GM12878 (cell line): ENCODE results near the gene ZNF474. TPM values are rescaled to one million over a fixed set of nuclear protein-coding genes. Genes with fewer than 3 reads are reported as not detected.

ENCODE experiments used
- ATAC-seq: fragments of 200-7000 bp; cut with Tn5 transposase; 3 replicates; pipeline ENCODE4 v1.9.1; 2020; ENCODE audit warnings: mild to moderate bottlenecking, moderate library complexity
- BruUV-seq: library from RNA; stranded (reverse); fragments of 400-500 nt; replicated peaks from 2 replicates; lab custom pipeline; 2021; lab: Mats Ljungman, UMichigan
- CTCF ChIA-PET: fragments of 300-600 bp; sonication (Branson Sonifier 250); formaldehyde crosslinking; extraction: SDS; loops from one replicate; lab custom pipeline; 2021; ENCODE audit warnings: inconsistent platforms; lab: Yijun Ruan, JAX
- POLR2A ChIA-PET: fragments of 350-600 bp; formaldehyde crosslinking; extraction: SDS; loops from one replicate; lab custom pipeline; 2021; ENCODE audit warnings: inconsistent platforms; lab: Charles Lee
- RAD21 ChIA-PET: fragments of 300-600 bp; sonication (Branson Sonifier 250); formaldehyde crosslinking; loops from one replicate; lab custom pipeline; 2023; ENCODE audit warnings: antibody characterized with exemption; ENCODE audit not compliant: unreplicated experiment; lab: Charles Lee
- SMC1A ChIA-PET: fragments of 300-600 bp; sonication (Branson Sonifier 250); formaldehyde crosslinking; loops from one replicate; lab custom pipeline; 2023; ENCODE audit not compliant: unreplicated experiment, uncharacterized antibody; lab: Charles Lee
- DNase-seq: peaks from one replicate; pipeline ENCODE4 v3.0.0-alpha.2; 2011; ENCODE audit warnings: low read depth, low spot score
- FAIRE-seq: peaks from 3 replicates; lab custom pipeline; 2011; peaks lifted over from hg19 to GRCh38; lab: Jason Lieb, UNC
- H2AFZ ChIP-seq: 2 replicates; pipeline ENCODE4 v1.6.0; 2011; ENCODE audit warnings: low read depth, low read length, control low read depth; ENCODE audit not compliant: control insufficient read depth
- H3K27ac ChIP-seq: 2 replicates; pipeline ENCODE4 v1.5.1; 2011; ENCODE audit warnings: control low read depth; ENCODE audit not compliant: control insufficient read depth, insufficient read depth
- H3K27me3 ChIP-seq, 2 experiments: replicated peaks in 1 of 2; 2 replicates each; pipeline versions ENCODE4 v1.6.0 to v1.6.1; 2011; ENCODE audit warnings: low read length in 1 of 2; ENCODE audit not compliant: control insufficient read depth in 2 of 2, insufficient read depth in 2 of 2
- H3K36me3 ChIP-seq, 2 experiments: 2 replicates each; pipeline ENCODE4 v1.5.1; 2011; ENCODE audit warnings: low read length in 1 of 2; ENCODE audit not compliant: control insufficient read depth in 2 of 2, insufficient read depth in 2 of 2
- H3K4me1 ChIP-seq: 2 replicates; pipeline ENCODE4 v1.6.1; 2011; ENCODE audit warnings: mild to moderate bottlenecking, low read length, moderate library complexity, mixed read lengths; ENCODE audit not compliant: control insufficient read depth, insufficient read depth
- H3K4me2 ChIP-seq: 2 replicates; pipeline ENCODE4 v1.6.0; 2011; ENCODE audit warnings: control low read depth; ENCODE audit not compliant: control insufficient read depth, insufficient read depth
- H3K4me3 ChIP-seq: fragments of 200-600 bp; sonication (generic); 2 replicates; pipeline ENCODE4 v1.5.1; 2016
- H3K79me2 ChIP-seq: 2 replicates; pipeline ENCODE4 v1.6.0; 2011; ENCODE audit warnings: low read length; ENCODE audit not compliant: control insufficient read depth, insufficient read depth
- H3K9ac ChIP-seq: 2 replicates; pipeline ENCODE4 v1.8.0; 2011; ENCODE audit warnings: low read length, control low read depth, mixed read lengths; ENCODE audit not compliant: control insufficient read depth, insufficient read depth
- H3K9me3 ChIP-seq: replicated peaks from 3 replicates; pipeline ENCODE4 v1.5.1; 2011; ENCODE audit warnings: mild to moderate bottlenecking, low read length; ENCODE audit not compliant: control insufficient read depth, insufficient read depth
- H4K20me1 ChIP-seq: 2 replicates; pipeline ENCODE4 v1.6.0; 2011; ENCODE audit not compliant: control insufficient read depth, insufficient read depth
- BCLAF1 ChIP-seq: fragments of 450-650 bp; IDR thresholded peaks from 2 replicates; pipeline ENCODE4 v1.6.1; 2017; ENCODE audit warnings: antibody characterized with exemption, mild to moderate bottlenecking, moderate library complexity
- EED ChIP-seq: sonication (generic); IDR thresholded peaks from 2 replicates; pipeline ENCODE4 v1.6.1; 2016; ENCODE audit warnings: antibody characterized with exemption, low read depth
- LARP7 ChIP-seq: fragments of 450-650 bp; IDR thresholded peaks from 2 replicates; pipeline ENCODE4 v1.6.1; 2017; ENCODE audit warnings: mild to moderate bottlenecking
- MYB ChIP-seq: fragments of 150-350 bp; IDR thresholded peaks from 2 replicates; pipeline ENCODE4 v1.6.1; 2014; ENCODE audit warnings: mild to moderate bottlenecking, low read depth, low read length, borderline replicate concordance
- NFYB ChIP-seq: IDR thresholded peaks from 2 replicates; pipeline ENCODE4 v1.6.1; 2011; ENCODE audit warnings: low read depth, mild to moderate bottlenecking, low read length, improper control_type of control experiment, moderate library complexity; ENCODE audit not compliant: insufficient read depth
- NRF1 ChIP-seq: conservative IDR thresholded peaks from 2 replicates; pipeline ENCODE4 v1.6.1; 2011; ENCODE audit warnings: mild to moderate bottlenecking, low read depth, low read length, improper control_type of control experiment
- RAD51 ChIP-seq: fragments of 450-650 bp; IDR thresholded peaks from 2 replicates; pipeline ENCODE4 v1.6.1; 2016; ENCODE audit warnings: moderate library complexity, mild to moderate bottlenecking, inconsistent platforms
- SKIL ChIP-seq: fragments of 450-650 bp; IDR thresholded peaks from 2 replicates; pipeline ENCODE4 v1.6.1; 2017; ENCODE audit warnings: mild to moderate bottlenecking, low read depth, inconsistent platforms; ENCODE audit not compliant: poor library complexity, severe bottlenecking
- STAT1 ChIP-seq: fragments of 450-650 bp; conservative IDR thresholded peaks from 2 replicates; pipeline ENCODE4 v1.6.1; 2014; ENCODE audit warnings: antibody characterized with exemption, mild to moderate bottlenecking
- ZNF24 ChIP-seq: fragments of 450-650 bp; IDR thresholded peaks from 2 replicates; pipeline ENCODE4 v1.6.1; 2017; ENCODE audit warnings: antibody characterized with exemption, mild to moderate bottlenecking
- WGBS: methylation state at CpG from one replicate; pipeline ENCODE4 v1.1.6; 2016; ENCODE audit warnings: low lambda C conversion rate; ENCODE audit not compliant: insufficient replicate concordance, insufficient coverage; ENCODE audit errors: missing lambda C conversion rate; 5-methylcytosine and 5-hydroxymethylcytosine counted together
- in situ Hi-C: fragments of 300-500 bp; cut with MboI; formaldehyde crosslinking; loops from 9 replicates; pipeline ENCODE4 v1.14.3; 2018; ENCODE audit warnings: mixed read lengths
- intact Hi-C: fragments of 100-400 bp; cut with micrococcal nuclease; formaldehyde crosslinking; loops from one replicate; pipeline ENCODE4 v1.14.2; 2022; ENCODE audit not compliant: unreplicated experiment
- polyA plus RNA-seq, 11 experiments: library from polyadenylated mRNA; depleted of rRNA in 4 of 11; unstranded in 6 of 11; stranded (reverse) in 5 of 11; fragments of >200 nt; fragmentation: Nextera tagmentation in 4 of 11; fragmentation: Illumina TruSeq in 1 of 11; extraction: Ambion mirVana in 4 of 11; extraction: Trizol in 1 of 11; gene quantifications; 1 replicate in 1 of 11; 2 replicates in 10 of 11; pipeline versions ENCODE4 v1.2.1 to v1.2.3, GENCODE V29; 2011 to 2016; ENCODE audit warnings: inconsistent platforms in 2 of 11, missing spikeins in 2 of 11, low read depth in 1 of 11
- total RNA-seq, 4 experiments: library from RNA; depleted of rRNA in 3 of 4; stranded (reverse); fragments of >200 nt in 3 of 4; fragmentation: Illumina TruSeq in 1 of 4; extraction: Trizol in 1 of 4; gene quantifications; 2 replicates each; pipeline versions ENCODE4 v1.2.1 to v1.2.3, GENCODE V29; 2013 to 2021
- TF ChIP-seq, protein P1 (sequence below): IDR thresholded peaks from 2 replicates; pipeline ENCODE4 v1.6.1; 2011; ENCODE audit warnings: mild to moderate bottlenecking, low read depth, low read length, moderate library complexity; ENCODE audit not compliant: insufficient replicate concordance

ZNF474 gene
- total and polyA plus RNA-seq, 10 of the 15 experiments (the other 5 are each of a cell fraction or from before 2014, with no cell fraction given): 0.06 to 0.97 (median 0.13) TPM; not detected in 3

DNA sequence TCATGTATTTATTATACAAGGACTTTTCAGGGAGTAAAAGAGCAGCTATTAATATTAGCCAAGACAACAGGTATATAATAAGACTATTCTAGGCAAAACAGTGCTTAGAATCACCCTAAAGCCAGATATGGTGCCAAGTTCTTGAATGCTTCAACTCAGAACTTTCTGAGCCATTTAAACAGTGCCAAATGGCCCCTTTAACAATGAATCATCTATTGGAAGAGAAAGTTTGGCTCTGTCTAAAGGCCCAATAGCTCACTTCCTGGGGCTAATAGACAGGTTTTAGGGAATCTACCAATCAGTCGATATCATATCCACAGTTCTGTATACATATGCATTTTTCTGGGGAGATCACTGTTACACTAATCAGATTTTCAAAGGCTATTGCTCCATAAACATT, 42.9 kb downstream of the ZNF474 start:
- 0% methylated on average over 1 of the region's 1 CpG for WGBS
- in situ Hi-C loops: no loop called here
- SMC1A ChIA-PET: no interaction called here

More for the DNA sequence above, 42.9 kb downstream of the ZNF474 start:
- ATAC-seq (no peak), DNase-seq (no peak), FAIRE-seq (no peak)
- no peaks in the 10 kb centered on the region for H4K20me1 ChIP-seq
- ChIA-PET POLR2A (no interaction called here), RAD21 (no interaction called here), CTCF (no interaction called here)
- H3K27me3 ChIP-seq: no peaks in the 10 kb centered on the region
- H3K4me1 ChIP-seq: no peaks in the 10 kb centered on the region
- H3K27ac ChIP-seq: no peak overlapping the region
- intact Hi-C loops: no loop called here
- no peaks in the 10 kb centered on the region for H3K9me3 ChIP-seq
- no peaks in the 10 kb centered on the region for H3K79me2 ChIP-seq
- no peaks in the 10 kb centered on the region for H3K36me3 ChIP-seq
- no peak overlapping the region for H3K9ac ChIP-seq
- no peak overlapping the region for H3K4me2 ChIP-seq
- no TSS peak for BruUV-seq
- no peak for TF ChIP-seq NRF1
- TF ChIP-seq STAT1: no peak
- TF ChIP-seq LARP7: no peak
- no peak for TF ChIP-seq MYB
- no peak for TF ChIP-seq BCLAF1
- no peak for TF ChIP-seq RAD51
- no peak for TF ChIP-seq ZNF24
- no peak for TF ChIP-seq NFYB
- TF ChIP-seq, protein P1, sequence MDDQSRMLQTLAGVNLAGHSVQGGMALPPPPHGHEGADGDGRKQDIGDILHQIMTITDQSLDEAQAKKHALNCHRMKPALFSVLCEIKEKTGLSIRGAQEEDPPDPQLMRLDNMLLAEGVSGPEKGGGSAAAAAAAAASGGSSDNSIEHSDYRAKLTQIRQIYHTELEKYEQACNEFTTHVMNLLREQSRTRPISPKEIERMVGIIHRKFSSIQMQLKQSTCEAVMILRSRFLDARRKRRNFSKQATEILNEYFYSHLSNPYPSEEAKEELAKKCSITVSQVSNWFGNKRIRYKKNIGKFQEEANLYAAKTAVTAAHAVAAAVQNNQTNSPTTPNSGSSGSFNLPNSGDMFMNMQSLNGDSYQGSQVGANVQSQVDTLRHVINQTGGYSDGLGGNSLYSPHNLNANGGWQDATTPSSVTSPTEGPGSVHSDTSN: no peak
- TF ChIP-seq EED: no peak
- no peak for TF ChIP-seq SKIL
- H3K4me3 ChIP-seq: no peak overlapping the region
- H2AFZ ChIP-seq: no peak overlapping the region
